Caco-2 (cell line): ENCODE measurements around the gene C3orf70. TPM values are rescaled to one million over a fixed set of nuclear protein-coding genes. Genes with fewer than 3 reads are reported as not detected.

Experiments used
- BruUV-seq: library from RNA; stranded (reverse); fragments of 400-500 nt; replicated peaks from 2 replicates; lab custom pipeline; 2021; lab: Mats Ljungman, UMichigan
- CTCF ChIA-PET: fragments of 300-600 bp; sonication (Branson Sonifier 250); formaldehyde crosslinking; loops from one replicate; lab custom pipeline; 2022; ENCODE audit warnings: antibody characterized with exemption; lab: Charles Lee
- POLR2A ChIA-PET: fragments of 300-600 bp; sonication (Branson Sonifier 250); formaldehyde crosslinking; loops from one replicate; lab custom pipeline; 2022; ENCODE audit warnings: antibody characterized with exemption; lab: Charles Lee
- DNase-seq, 2 experiments: peaks; one replicate each; pipeline versions ENCODE4 v3.0.0 to v3.0.0-alpha.2; 2020 to 2022
- H3K27me3 ChIP-seq: replicated peaks from 2 replicates; pipeline ENCODE4 v1.6.0; 2011; ENCODE audit warnings: low read length; ENCODE audit not compliant: control insufficient read depth, insufficient read depth
- H3K36me3 ChIP-seq: 2 replicates; pipeline ENCODE4 v1.5.1; 2011; ENCODE audit warnings: low read length; ENCODE audit not compliant: control insufficient read depth, insufficient read depth
- H3K4me1 ChIP-seq: fragments of 250-450 bp; sonication (Bioruptor Pico); 2 replicates; pipeline ENCODE4 v1.5.1; 2020; ENCODE audit warnings: mild to moderate bottlenecking
- H3K4me3 ChIP-seq: 2 replicates; pipeline ENCODE4 v1.5.1; 2011; ENCODE audit warnings: low read depth, mild to moderate bottlenecking, control low read depth, low read length
- H3K9me3 ChIP-seq: fragments of 250-450 bp; sonication (Bioruptor Pico); 2 replicates; pipeline ENCODE4 v1.5.1; 2020; ENCODE audit warnings: mild to moderate bottlenecking, moderate library complexity
- H3K27ac Mint-ChIP-seq: one replicate; pipeline ENCODE4 v1.8.0; 2022; ENCODE audit warnings: mixed read lengths; ENCODE audit not compliant: unreplicated experiment
- H3K27me3 Mint-ChIP-seq: one replicate; pipeline ENCODE4 v1.8.0; 2022; ENCODE audit warnings: mixed read lengths; ENCODE audit not compliant: insufficient read depth, unreplicated experiment
- H3K36me3 Mint-ChIP-seq: one replicate; pipeline ENCODE4 v1.8.0; 2022; ENCODE audit warnings: mild to moderate bottlenecking, mixed read lengths; ENCODE audit not compliant: insufficient read depth, unreplicated experiment
- H3K4me1 Mint-ChIP-seq: one replicate; pipeline ENCODE4 v1.8.0; 2022; ENCODE audit warnings: low read depth, mixed read lengths; ENCODE audit not compliant: unreplicated experiment
- H3K4me3 Mint-ChIP-seq: one replicate; pipeline ENCODE4 v1.8.0; 2022; ENCODE audit warnings: mild to moderate bottlenecking, moderate library complexity, mixed read lengths; ENCODE audit not compliant: unreplicated experiment
- H3K9me3 Mint-ChIP-seq: one replicate; pipeline ENCODE4 v1.8.0; 2022; ENCODE audit warnings: mixed read lengths; ENCODE audit not compliant: unreplicated experiment
- intact Hi-C: fragments of 100-400 bp; cut with micrococcal nuclease; formaldehyde crosslinking; loops from one replicate; pipeline ENCODE4 v1.10.0; 2022; ENCODE audit not compliant: unreplicated experiment
- total RNA-seq: library from RNA; stranded (reverse); gene quantifications from 2 replicates; pipeline ENCODE4 v1.2.3, GENCODE V29; 2022
- TF ChIP-seq, protein P1 (sequence below), 2 experiments: fragments of 200-600 bp in 1 of 2; IDR thresholded peaks; 1 replicate in 1 of 2; 2 replicates in 1 of 2; pipeline versions ENCODE4 v1.5.1 to v1.8.0; 2011 to 2022; ENCODE audit warnings: antibody characterized with exemption in 1 of 2, control low read depth in 1 of 2, inconsistent platforms in 1 of 2, low read depth in 1 of 2, low read length in 1 of 2, mild to moderate bottlenecking in 1 of 2, moderate library complexity in 1 of 2; ENCODE audit not compliant: insufficient read depth in 1 of 2, severe bottlenecking in 1 of 2, unreplicated experiment in 1 of 2

C3orf70 gene
- total RNA-seq, 1 experiment from 2014 or later, result 11.2 TPM

DNA sequence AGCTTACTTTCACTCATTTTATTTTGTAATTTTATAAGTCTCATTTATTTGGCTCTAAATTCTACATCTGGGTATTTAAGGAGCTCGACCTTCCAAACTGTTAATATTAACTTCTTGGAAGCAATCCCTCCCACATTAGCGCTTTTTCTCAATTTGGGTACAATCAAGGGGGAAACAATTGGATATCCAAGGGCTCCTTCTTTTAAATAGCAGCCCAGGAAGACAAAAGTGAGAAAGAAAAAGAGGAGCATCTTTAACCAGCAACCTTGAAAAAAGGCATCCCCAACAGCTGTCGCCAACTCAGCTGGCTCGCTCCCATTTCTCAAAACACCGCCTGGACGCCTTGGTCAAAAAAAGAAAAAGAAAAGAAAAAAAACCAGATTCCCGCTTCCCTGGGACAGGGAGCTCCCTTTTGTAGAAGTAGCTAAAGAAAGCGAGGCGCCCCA is 873 bp downstream of the C3orf70 start:
- Histone ChIP-seq H3K27me3 (no peaks in the 10 kb centered on the region), H3K4me3 (peak overlapping the region; percentile 92)
- H3K9me3 Mint-ChIP-seq, result no peaks in the 10 kb centered on the region

DNA sequence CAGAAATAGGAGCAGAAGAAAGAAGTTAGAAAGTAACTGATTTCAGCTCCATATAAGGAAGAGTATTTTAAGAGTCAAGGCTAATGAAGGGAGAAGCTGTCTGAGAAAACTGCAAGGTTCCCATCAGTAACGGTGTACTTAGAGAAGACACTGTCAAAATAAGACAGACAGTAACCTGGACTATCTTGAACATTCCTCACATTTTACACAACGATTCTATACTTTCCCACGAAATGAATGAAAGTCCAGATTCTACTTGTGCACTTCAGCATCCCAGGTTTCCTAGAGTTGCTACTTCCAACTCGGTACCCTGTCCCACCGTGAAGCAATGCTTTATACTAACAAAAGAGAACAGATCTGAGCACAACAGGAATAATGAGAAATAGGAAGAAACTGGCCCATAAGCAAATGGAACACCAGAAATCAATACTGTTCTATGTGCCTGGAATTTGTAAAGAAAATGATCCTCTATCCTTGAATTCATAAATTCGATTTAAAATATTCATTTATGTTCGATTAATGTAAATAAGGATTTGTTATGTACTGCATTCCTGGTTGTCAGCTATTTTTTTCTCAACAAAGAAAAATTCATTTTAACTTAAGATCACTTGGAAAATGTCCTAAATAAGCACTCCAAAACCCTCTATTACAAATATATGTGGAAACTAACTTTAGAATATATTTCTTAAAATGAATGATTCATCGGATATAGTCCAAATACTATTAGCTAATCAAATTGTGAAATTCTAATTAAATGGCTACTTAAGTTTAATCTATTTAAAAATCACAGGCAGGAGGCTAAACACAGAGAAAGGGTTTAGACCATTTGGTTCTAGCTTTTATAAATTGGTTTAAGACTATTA is 1.5 kb downstream of the C3orf70 start:
- H3K27ac Mint-ChIP-seq, result no peak overlapping the region
- no peaks in the 10 kb centered on the region for H3K9me3 Mint-ChIP-seq
- peaks cover 7% of the 10 kb centered on the region for H3K27me3 Mint-ChIP-seq
- peaks cover 5% of the 10 kb centered on the region for H3K36me3 Mint-ChIP-seq
- no peaks in the 10 kb centered on the region for H3K4me1 Mint-ChIP-seq
- H3K4me3 ChIP-seq, result peak overlapping the region; percentile 92; the same call in 1 of the 2 replicates
- no peaks in the 10 kb centered on the region for H3K27me3 ChIP-seq
- H3K4me1 ChIP-seq, result no peaks in the 10 kb centered on the region
- DNase-seq, result no peak
- TSS peak; percentile 33 for BruUV-seq
- TF ChIP-seq, protein P1, sequence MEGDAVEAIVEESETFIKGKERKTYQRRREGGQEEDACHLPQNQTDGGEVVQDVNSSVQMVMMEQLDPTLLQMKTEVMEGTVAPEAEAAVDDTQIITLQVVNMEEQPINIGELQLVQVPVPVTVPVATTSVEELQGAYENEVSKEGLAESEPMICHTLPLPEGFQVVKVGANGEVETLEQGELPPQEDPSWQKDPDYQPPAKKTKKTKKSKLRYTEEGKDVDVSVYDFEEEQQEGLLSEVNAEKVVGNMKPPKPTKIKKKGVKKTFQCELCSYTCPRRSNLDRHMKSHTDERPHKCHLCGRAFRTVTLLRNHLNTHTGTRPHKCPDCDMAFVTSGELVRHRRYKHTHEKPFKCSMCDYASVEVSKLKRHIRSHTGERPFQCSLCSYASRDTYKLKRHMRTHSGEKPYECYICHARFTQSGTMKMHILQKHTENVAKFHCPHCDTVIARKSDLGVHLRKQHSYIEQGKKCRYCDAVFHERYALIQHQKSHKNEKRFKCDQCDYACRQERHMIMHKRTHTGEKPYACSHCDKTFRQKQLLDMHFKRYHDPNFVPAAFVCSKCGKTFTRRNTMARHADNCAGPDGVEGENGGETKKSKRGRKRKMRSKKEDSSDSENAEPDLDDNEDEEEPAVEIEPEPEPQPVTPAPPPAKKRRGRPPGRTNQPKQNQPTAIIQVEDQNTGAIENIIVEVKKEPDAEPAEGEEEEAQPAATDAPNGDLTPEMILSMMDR (IDR thresholded peaks at IDR 0.05; ENCODE audit: insufficient read depth in 1 of 2, low read depth in 1 of 2, low read length in 1 of 2, severe bottlenecking in 1 of 2, unreplicated experiment in 1 of 2), result no peak
- intact Hi-C loops, result no loop called here
- H3K9me3 ChIP-seq, result no peaks in the 10 kb centered on the region
- ChIA-PET POLR2A (no interaction called here), CTCF (interaction anchor here (1.0 to 1.7 kb wide), 2 partner anchors 19 to 81 kb away, joined by 5 to 6 read pairs; no protein-coding TSS in a partner anchor)
- H3K36me3 ChIP-seq, result no peaks in the 10 kb centered on the region
- peak overlapping the region; percentile 39 for H3K4me3 Mint-ChIP-seq

More for the DNA sequence above, 873 bp downstream of the C3orf70 start:
- peaks cover 5% of the 10 kb centered on the region for H3K36me3 Mint-ChIP-seq
- H3K4me3 Mint-ChIP-seq, result no peak overlapping the region
- Histone ChIP-seq H3K36me3 (no peaks in the 10 kb centered on the region), H3K9me3 (no peaks in the 10 kb centered on the region), H3K4me1 (no peaks in the 10 kb centered on the region)
- intact Hi-C loops, result no loop called here
- CTCF ChIA-PET, result interaction anchor here (0.7 to 1.7 kb wide), 4 partner anchors 19 to 146 kb away, joined by 3 to 6 read pairs (median 4); no protein-coding TSS in a partner anchor
- no TSS peak for BruUV-seq
- H3K27me3 Mint-ChIP-seq, result peaks cover 7% of the 10 kb centered on the region
- no peaks in the 10 kb centered on the region for H3K4me1 Mint-ChIP-seq
- POLR2A ChIA-PET, result no interaction called here
- DNase-seq, result no peak
- no peak overlapping the region for H3K27ac Mint-ChIP-seq
- TF ChIP-seq, protein P1 (IDR thresholded peaks at IDR 0.05; ENCODE audit: insufficient read depth in 1 of 2, low read depth in 1 of 2, low read length in 1 of 2, severe bottlenecking in 1 of 2, unreplicated experiment in 1 of 2), result no peak

DNA sequence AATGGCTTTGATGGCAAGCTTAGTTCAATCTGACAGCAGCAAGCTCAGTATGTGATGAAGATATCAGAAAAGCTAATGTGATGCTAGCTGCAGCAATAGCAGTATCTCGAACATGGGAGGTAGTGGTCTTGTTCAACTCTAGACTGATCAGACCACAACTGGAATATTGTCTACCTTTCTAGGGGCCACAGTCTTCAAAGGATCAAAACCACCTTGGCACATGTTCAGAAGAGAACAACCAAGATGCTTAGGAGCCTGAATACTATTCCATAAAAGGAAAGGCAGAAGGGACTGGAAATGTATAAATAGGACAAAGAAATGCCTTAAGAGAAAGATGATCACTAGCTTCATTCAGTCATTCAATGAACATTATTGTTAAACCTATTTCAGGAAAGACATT is 2.3 kb downstream of the C3orf70 start:
- CTCF ChIA-PET, result no interaction called here
- Mint-ChIP-seq H3K4me3 (peak overlapping the region; percentile 39), H3K27ac (no peak overlapping the region)

More for the DNA sequence above, 2.3 kb downstream of the C3orf70 start:
- Histone ChIP-seq H3K36me3 (no peaks in the 10 kb centered on the region), H3K4me1 (no peaks in the 10 kb centered on the region), H3K4me3 (no peak overlapping the region), H3K27me3 (no peaks in the 10 kb centered on the region), H3K9me3 (no peaks in the 10 kb centered on the region)
- Mint-ChIP-seq H3K27me3 (peaks cover 7% of the 10 kb centered on the region), H3K9me3 (no peaks in the 10 kb centered on the region), H3K36me3 (peaks cover 5% of the 10 kb centered on the region), H3K4me1 (no peaks in the 10 kb centered on the region)
- BruUV-seq, result no TSS peak
- POLR2A ChIA-PET, result no interaction called here
- TF ChIP-seq, protein P1 (IDR thresholded peaks at IDR 0.05; ENCODE audit: insufficient read depth in 1 of 2, low read depth in 1 of 2, low read length in 1 of 2, severe bottlenecking in 1 of 2, unreplicated experiment in 1 of 2), result no peak
- no peak for DNase-seq
- intact Hi-C loops, result no loop called here
